H9 (cell line): ENCODE measurements around the gene MSI1. TPM values are rescaled to one million over a fixed set of nuclear protein-coding genes. Genes with fewer than 3 reads are reported as not detected.

Experiments
- DNase-seq: peaks from one replicate; pipeline ENCODE4 v3.0.0-alpha.2; 2017
- H2AFZ ChIP-seq: one replicate; pipeline ENCODE4 v1.6.1; 2013; ENCODE audit warnings: mild to moderate bottlenecking, low read length, control low read depth, moderate library complexity
- H2AK5ac ChIP-seq: 2 replicates; pipeline ENCODE4 v1.6.1; 2013; ENCODE audit warnings: low read length, control low read depth, mixed read lengths; ENCODE audit not compliant: insufficient read length
- H2BK120ac ChIP-seq: one replicate; pipeline ENCODE4 v1.6.1; 2013; ENCODE audit warnings: low read depth, mild to moderate bottlenecking, low read length, control low read depth, inconsistent platforms; ENCODE audit not compliant: poor library complexity, severe bottlenecking
- H2BK12ac ChIP-seq: 2 replicates; pipeline ENCODE4 v1.6.1; 2013; ENCODE audit warnings: low read length, control low read depth, mixed read lengths, low read depth; ENCODE audit not compliant: insufficient read length
- H2BK15ac ChIP-seq: 2 replicates; pipeline ENCODE4 v1.6.1; 2013; ENCODE audit warnings: low read depth, low read length, control low read depth
- H2BK20ac ChIP-seq: one replicate; pipeline ENCODE4 v1.6.1; 2013; ENCODE audit warnings: low read depth, mild to moderate bottlenecking, low read length, control low read depth, inconsistent platforms; ENCODE audit not compliant: poor library complexity, severe bottlenecking
- H2BK5ac ChIP-seq: 2 replicates; pipeline ENCODE4 v1.6.1; 2013; ENCODE audit warnings: low read length, control low read depth, mixed read lengths; ENCODE audit not compliant: insufficient read length
- H3K14ac ChIP-seq: 2 replicates; pipeline ENCODE4 v1.6.1; 2013; ENCODE audit warnings: low read length, control low read depth; ENCODE audit not compliant: insufficient read depth
- H3K18ac ChIP-seq: 2 replicates; pipeline ENCODE4 v1.6.1; 2013; ENCODE audit warnings: low read depth, mild to moderate bottlenecking, mixed read lengths, low read length, control low read depth; ENCODE audit not compliant: insufficient read length
- H3K23ac ChIP-seq: 2 replicates; pipeline ENCODE4 v1.6.1; 2013; ENCODE audit warnings: low read length, control low read depth, mixed read lengths, low read depth; ENCODE audit not compliant: insufficient read length
- H3K23me2 ChIP-seq: 2 replicates; pipeline ENCODE4 v1.6.1; 2013; ENCODE audit warnings: low read depth, mild to moderate bottlenecking, mixed read lengths, low read length, control low read depth; ENCODE audit not compliant: insufficient read length, poor library complexity, severe bottlenecking
- H3K27ac ChIP-seq: 2 replicates; pipeline ENCODE4 v1.5.1; 2013; ENCODE audit warnings: low read length, control low read depth, mixed read lengths, low read depth; ENCODE audit not compliant: insufficient read length
- H3K27me3 ChIP-seq: 2 replicates; pipeline ENCODE4 v1.6.1; 2013; ENCODE audit warnings: low read length, control low read depth, inconsistent platforms; ENCODE audit not compliant: insufficient read depth
- H3K4ac ChIP-seq: 2 replicates; pipeline ENCODE4 v1.6.1; 2013; ENCODE audit warnings: low read depth, mild to moderate bottlenecking, control low read depth, inconsistent platforms, low read length, moderate library complexity
- H3K4me1 ChIP-seq: 2 replicates; pipeline ENCODE4 v1.6.1; 2013; ENCODE audit warnings: low read length, control low read depth, inconsistent platforms; ENCODE audit not compliant: insufficient read depth
- H3K4me2 ChIP-seq: 2 replicates; pipeline ENCODE4 v1.6.1; 2013; ENCODE audit warnings: low read length, control low read depth, mixed read lengths; ENCODE audit not compliant: insufficient read length, insufficient read depth
- H3K56ac ChIP-seq: 2 replicates; pipeline ENCODE4 v1.6.1; 2013; ENCODE audit warnings: low read depth, mild to moderate bottlenecking, mixed read lengths, low read length, control low read depth; ENCODE audit not compliant: insufficient read length
- H3K79me1 ChIP-seq: 2 replicates; pipeline ENCODE4 v1.6.1; 2013; ENCODE audit warnings: low read depth, mild to moderate bottlenecking, moderate library complexity, low read length, control low read depth, inconsistent platforms; ENCODE audit not compliant: insufficient read depth, poor library complexity, severe bottlenecking
- H3K79me2 ChIP-seq: 2 replicates; pipeline ENCODE4 v1.6.1; 2013; ENCODE audit warnings: low read length, control low read depth, inconsistent platforms; ENCODE audit not compliant: insufficient read depth
- H3K9ac ChIP-seq: 2 replicates; pipeline ENCODE4 v1.6.1; 2013; ENCODE audit warnings: low read length, control low read depth, mixed read lengths; ENCODE audit not compliant: insufficient read length; ENCODE audit errors: extremely low read depth
- H3K9me3 ChIP-seq: one replicate; pipeline ENCODE4 v1.6.1; 2013; ENCODE audit warnings: low read depth, low read length, inconsistent platforms; ENCODE audit not compliant: control insufficient read depth
- H3T11ph ChIP-seq: one replicate; pipeline ENCODE4 v1.6.1; 2013; ENCODE audit warnings: mild to moderate bottlenecking, low read length, control low read depth, inconsistent platforms
- H4K20me1 ChIP-seq: one replicate; pipeline ENCODE4 v1.6.1; 2013; ENCODE audit not compliant: control insufficient read depth, insufficient read length, insufficient read depth
- H4K5ac ChIP-seq: 2 replicates; pipeline ENCODE4 v1.6.1; 2013; ENCODE audit warnings: low read depth, mild to moderate bottlenecking, mixed read lengths, low read length, control low read depth; ENCODE audit not compliant: insufficient read length
- H4K8ac ChIP-seq: replicated peaks from 2 replicates; pipeline ENCODE4 v1.6.1; 2013; ENCODE audit warnings: low read length, control low read depth, mixed read lengths, low read depth; ENCODE audit not compliant: insufficient read length
- H4K91ac ChIP-seq: 2 replicates; pipeline ENCODE4 v1.6.1; 2013; ENCODE audit warnings: low read depth, mild to moderate bottlenecking, moderate library complexity, mixed read lengths, low read length, control low read depth; ENCODE audit not compliant: insufficient read length
- H3K27ac Mint-ChIP-seq, 3 experiments: 2 replicates in 2 of 3; 3 replicates in 1 of 3; pipeline ENCODE4 v1.8.0; 2020 to 2021; ENCODE audit warnings: mixed read lengths in 3 of 3, mild to moderate bottlenecking in 1 of 3, moderate library complexity in 1 of 3
- H3K27me3 Mint-ChIP-seq: 2 replicates; pipeline ENCODE4 v1.8.0; 2021; ENCODE audit warnings: low read depth, mild to moderate bottlenecking, moderate library complexity, mixed read lengths
- H3K36me3 Mint-ChIP-seq, 3 experiments: 2 replicates in 2 of 3; 3 replicates in 1 of 3; pipeline ENCODE4 v1.8.0; 2020 to 2021; ENCODE audit warnings: low read depth in 3 of 3, mixed read lengths in 3 of 3; ENCODE audit not compliant: insufficient read depth in 1 of 3
- H3K4me1 Mint-ChIP-seq, 2 experiments: 2 replicates each; pipeline ENCODE4 v1.8.0; 2020; ENCODE audit warnings: mixed read lengths in 2 of 2
- H3K4me3 Mint-ChIP-seq, 2 experiments: 2 replicates in 1 of 2; 3 replicates in 1 of 2; pipeline ENCODE4 v1.8.0; 2020 to 2021; ENCODE audit warnings: mild to moderate bottlenecking in 2 of 2, mixed read lengths in 2 of 2, moderate library complexity in 1 of 2
- H3K9me3 Mint-ChIP-seq, 2 experiments: 2 replicates in 1 of 2; 3 replicates in 1 of 2; pipeline ENCODE4 v1.8.0; 2020; ENCODE audit warnings: mild to moderate bottlenecking in 2 of 2, mixed read lengths in 2 of 2, moderate library complexity in 1 of 2
- CTCF ChIP-seq: fragments of 200-600 bp; sonication (generic); conservative IDR thresholded peaks from 3 replicates; pipeline ENCODE4 v1.8.0; 2021; ENCODE audit warnings: antibody characterized with exemption, mild to moderate bottlenecking
- WGBS: extraction: QIAGEN DNeasy Blood & Tissue Kit; methylation state at CpG from one replicate; pipeline ENCODE4 v1.1.7; 2013; ENCODE audit warnings: missing lambda C conversion rate, low lambda C conversion rate, mixed read lengths; ENCODE audit not compliant: insufficient read length; ENCODE audit errors: extremely low coverage; 5-methylcytosine and 5-hydroxymethylcytosine counted together
- total RNA-seq: library from RNA; stranded (reverse); gene quantifications from 2 replicates; pipeline ENCODE4 v1.2.1, GENCODE V29; 2021

Gene MSI1
- total RNA-seq, 1 experiment from 2014 or later = 91.5 TPM

DNA sequence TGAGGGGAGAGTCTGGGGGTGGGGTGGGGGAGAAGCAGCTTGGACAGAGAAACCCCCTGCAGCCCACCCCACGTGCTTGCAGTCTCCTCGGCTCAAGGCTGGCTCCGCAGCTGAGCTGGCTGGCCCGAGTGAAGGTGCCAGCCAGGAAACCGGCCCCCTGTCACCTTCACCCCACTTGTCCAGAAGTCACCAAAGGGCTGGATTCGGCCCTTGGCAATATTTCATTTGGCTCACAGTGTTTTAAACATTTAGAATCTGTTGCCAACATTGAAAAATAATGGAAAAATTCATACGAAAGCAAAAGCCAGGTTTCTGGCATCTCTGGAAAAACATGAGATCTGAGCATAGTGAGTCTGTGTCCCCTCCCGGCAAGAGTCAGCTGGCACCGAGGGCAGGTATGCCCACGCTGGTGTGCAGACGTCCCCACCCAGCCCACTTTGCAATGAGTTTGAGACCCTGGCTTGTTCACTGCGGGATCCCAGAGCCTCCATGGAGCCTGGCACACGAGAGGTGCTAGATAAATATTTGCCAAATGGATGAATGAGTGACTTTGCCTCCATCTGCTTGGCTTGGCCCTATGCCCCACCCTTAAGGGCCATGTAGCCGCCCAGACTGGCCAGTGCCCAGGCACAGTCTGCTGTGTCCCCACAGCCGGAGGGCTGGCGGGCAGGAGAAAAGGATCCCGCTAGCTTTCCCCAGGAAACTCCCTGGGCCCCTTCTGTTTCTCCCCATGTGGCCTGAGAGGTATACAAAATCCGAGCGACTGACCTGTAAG lies 18.2 kb downstream of the MSI1 start:
- H3K23me2 ChIP-seq = no peaks in the 10 kb centered on the region
- Mint-ChIP-seq H3K4me1 (no peaks in the 10 kb centered on the region), H3K27ac (no peak overlapping the region), H3K27me3 (no peaks in the 10 kb centered on the region), H3K9me3 (no peaks in the 10 kb centered on the region), H3K4me3 (no peak overlapping the region), H3K36me3 (peaks cover 24 to 80% (median 78%) of the 10 kb centered on the region in 3 experiments; a peak in 6 of 7 replicates)
- no peak overlapping the region for H2BK20ac ChIP-seq
- no peaks in the 10 kb centered on the region for H3K27me3 ChIP-seq
- H2BK120ac ChIP-seq = no peak overlapping the region
- TF ChIP-seq CTCF = no peak
- no peaks in the 10 kb centered on the region for H4K20me1 ChIP-seq
- no peak overlapping the region for H2AK5ac ChIP-seq
- H3K79me1 ChIP-seq = no peaks in the 10 kb centered on the region
- H2BK12ac ChIP-seq = no peak overlapping the region
- H3K56ac ChIP-seq = no peak overlapping the region
- H3K18ac ChIP-seq = no peak overlapping the region
- H3K4ac ChIP-seq = no peak overlapping the region
- H3K79me2 ChIP-seq = no peaks in the 10 kb centered on the region
- no peak overlapping the region for H3T11ph ChIP-seq
- H2AFZ ChIP-seq = no peak overlapping the region
- H3K14ac ChIP-seq = no peak overlapping the region
- no peak overlapping the region for H4K91ac ChIP-seq
- no peak for DNase-seq
- H3K9ac ChIP-seq = no peak overlapping the region
- no peaks in the 10 kb centered on the region for H3K9me3 ChIP-seq
- H3K4me2 ChIP-seq = no peak overlapping the region
- H4K8ac ChIP-seq = no peak overlapping the region
- H2BK15ac ChIP-seq = no peak overlapping the region
- no peaks in the 10 kb centered on the region for H3K4me1 ChIP-seq
- no CpG with 5 or more reads among the region's 19 CpGs for WGBS
- no peak overlapping the region for H4K5ac ChIP-seq
- H3K23ac ChIP-seq = no peak overlapping the region
- H2BK5ac ChIP-seq = no peak overlapping the region
- no peak overlapping the region for H3K27ac ChIP-seq
